ENCODE data around the gene GLIS1.

DNA sequence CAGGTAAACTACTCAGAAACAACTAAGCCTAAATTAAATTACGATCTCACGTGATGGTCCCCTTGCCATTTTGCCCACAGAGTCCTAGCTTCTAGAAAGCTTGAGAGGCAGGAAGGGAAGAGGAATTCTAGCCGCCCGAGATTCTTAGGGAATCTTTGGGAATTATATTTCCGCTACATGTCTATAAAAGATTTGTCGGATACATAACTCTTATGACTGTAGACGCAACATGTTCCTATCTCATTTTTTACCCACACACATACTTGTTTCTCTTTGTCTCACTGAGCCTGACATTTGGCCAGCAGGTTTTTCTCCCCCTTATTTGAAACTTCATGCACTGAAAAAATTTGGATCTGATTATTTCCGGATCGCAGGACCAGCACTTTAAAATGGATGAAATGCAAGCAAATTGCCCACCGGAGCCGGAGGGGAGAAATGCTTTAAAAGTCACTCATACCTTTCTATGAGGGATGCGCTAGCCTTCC lies 5.5 kb downstream of the GLIS1 start:
- TF ChIP-seq, protein P1, sequence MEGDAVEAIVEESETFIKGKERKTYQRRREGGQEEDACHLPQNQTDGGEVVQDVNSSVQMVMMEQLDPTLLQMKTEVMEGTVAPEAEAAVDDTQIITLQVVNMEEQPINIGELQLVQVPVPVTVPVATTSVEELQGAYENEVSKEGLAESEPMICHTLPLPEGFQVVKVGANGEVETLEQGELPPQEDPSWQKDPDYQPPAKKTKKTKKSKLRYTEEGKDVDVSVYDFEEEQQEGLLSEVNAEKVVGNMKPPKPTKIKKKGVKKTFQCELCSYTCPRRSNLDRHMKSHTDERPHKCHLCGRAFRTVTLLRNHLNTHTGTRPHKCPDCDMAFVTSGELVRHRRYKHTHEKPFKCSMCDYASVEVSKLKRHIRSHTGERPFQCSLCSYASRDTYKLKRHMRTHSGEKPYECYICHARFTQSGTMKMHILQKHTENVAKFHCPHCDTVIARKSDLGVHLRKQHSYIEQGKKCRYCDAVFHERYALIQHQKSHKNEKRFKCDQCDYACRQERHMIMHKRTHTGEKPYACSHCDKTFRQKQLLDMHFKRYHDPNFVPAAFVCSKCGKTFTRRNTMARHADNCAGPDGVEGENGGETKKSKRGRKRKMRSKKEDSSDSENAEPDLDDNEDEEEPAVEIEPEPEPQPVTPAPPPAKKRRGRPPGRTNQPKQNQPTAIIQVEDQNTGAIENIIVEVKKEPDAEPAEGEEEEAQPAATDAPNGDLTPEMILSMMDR (IDR thresholded peaks at IDR 0.05 in 4 of 5, conservative IDR thresholded peaks at IDR 0.05 in 1 of 5), result no peak
- TF ChIP-seq POLR2A (IDR thresholded peaks at IDR 0.05), result no peak
